HG02885 (cell line): ENCODE data around the gene MTCL1.
"Not testable (repeated sequence)": the region's sequence is repeated elsewhere in the genome, so short reads cannot be mapped to it uniquely, and the experiment has no call there.

Experiments used
- ATAC-seq: cut with Tn5 transposase; IDR thresholded peaks from one replicate; pipeline ENCODE4 v1.9.1; 2021; ENCODE audit warnings: mild to moderate bottlenecking; ENCODE audit not compliant: unreplicated experiment, poor library complexity

MTCL1 gene

DNA sequence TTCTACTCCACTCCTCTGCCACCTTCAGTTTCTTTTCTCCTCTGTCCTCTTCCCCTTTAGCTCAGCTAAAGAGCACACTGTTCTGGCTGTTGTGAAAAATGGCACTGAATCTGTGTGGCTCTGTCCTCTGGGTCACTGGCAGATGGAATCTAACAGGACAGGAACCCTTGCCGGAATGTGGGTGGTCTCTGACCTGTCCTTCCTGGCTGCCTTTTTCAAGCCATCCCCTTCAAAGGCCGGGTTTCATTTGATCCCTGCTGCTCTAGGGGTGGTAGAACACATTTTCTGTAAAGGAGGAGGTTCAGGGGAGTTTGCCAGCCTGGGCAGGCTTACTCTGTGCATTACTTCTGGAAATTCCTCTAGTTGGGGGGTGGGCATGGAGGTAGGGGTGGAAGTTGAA is 29.9 kb downstream of the MTCL1 start:
- ATAC-seq, result no peak

DNA sequence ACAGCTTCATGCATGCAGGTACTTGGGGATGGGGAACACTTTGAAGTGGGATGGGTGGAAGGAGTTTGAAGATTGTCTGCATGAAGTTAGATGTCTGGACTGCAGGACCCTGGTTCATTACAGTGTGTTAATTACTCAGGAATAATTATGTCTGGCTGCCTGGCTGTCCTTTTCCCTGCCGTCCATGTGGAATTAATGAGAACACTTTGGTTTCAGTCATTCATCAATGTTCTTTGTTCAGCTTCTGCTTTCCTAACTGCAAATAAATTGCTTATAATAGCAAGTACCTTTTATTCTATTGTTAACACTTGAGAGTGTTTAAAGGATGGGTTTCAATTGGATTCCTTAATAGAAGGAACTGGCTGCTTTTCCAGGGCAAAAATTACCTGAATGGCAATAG is 35.8 kb downstream of the MTCL1 start:
- no peak for ATAC-seq

DNA sequence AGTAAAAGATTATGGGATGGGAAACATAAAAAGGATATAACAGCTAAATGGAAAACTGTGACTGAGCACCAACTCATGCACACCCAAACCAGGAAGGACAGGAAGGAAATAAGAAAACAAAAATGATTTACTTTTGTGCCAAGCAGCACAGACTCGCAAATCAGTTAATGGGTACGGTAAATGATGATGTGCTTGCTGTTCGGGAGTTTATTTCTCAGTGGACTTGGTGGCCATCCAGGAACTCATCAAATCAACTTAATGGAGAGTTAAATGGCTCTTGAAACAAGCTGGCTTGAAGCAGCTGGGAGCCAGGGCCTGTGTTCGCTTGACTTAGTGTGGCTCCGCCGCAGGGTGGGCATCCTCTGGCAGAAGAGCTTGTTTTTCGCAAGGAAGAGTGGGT is 36.2 kb downstream of the MTCL1 start:
- no peak for ATAC-seq

DNA sequence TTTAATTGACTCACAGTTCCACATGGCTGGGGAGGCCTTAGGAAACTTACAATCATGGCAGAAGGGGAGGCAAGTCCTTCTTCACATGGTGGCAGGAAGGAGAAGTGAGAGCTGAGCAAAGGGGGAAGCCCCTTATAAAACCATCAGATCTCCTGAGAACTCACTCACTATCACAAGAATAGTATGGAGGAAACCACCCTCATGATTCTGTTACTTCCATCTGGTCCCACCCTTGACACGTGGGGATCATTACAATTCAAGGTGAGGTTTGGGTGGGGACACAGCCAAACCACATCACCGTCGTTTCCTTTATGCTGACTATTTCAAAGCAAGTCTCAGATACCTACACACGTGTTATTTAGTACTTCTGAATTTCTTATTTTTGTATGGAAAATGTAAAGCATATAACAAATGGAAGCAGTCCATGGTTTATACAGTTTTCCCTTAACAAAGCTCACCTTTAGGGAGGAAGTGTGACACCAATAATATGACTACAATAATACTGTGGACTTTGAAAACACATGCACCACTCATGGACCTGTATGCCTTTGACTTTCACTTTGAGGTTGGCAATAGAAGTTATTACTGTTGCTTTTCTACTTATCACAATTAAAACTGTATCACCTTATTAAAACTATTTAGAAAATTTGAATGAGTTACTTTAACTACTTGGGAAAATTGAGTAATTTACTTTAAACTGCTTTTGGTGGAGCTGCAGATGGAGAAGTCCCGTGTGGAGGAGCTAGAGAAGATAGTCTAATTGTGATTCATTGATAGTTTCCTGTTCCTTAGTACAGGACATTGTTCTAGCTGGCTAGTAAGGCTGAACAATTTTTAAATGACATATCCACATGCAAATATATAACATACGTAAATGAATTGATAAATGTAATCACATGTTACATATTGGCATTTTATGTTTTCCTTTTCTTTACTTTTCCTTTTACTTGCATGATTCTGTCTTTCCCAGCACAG is 37.3 kb downstream of the MTCL1 start:
- no peak for ATAC-seq

DNA sequence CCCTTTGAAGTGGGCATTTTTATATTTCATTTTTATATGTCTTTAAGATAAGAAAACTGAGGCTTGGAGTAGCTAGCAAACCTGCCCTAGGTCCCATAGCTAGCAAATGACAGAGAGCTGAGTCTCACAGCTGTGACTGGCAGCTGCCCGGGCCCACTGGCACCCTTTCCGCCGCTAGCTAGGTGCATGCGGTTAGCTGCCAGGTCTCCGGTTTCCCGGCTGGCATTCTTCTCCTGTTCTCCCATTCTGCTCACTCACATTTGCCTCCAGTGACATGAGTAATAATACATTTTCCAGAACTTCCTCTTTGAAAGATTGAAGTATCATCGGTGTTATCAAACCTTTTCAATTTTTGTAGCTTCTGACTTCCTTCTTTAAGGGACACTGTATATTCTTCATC is 38.7 kb downstream of the MTCL1 start:
- ATAC-seq, result no peak

DNA sequence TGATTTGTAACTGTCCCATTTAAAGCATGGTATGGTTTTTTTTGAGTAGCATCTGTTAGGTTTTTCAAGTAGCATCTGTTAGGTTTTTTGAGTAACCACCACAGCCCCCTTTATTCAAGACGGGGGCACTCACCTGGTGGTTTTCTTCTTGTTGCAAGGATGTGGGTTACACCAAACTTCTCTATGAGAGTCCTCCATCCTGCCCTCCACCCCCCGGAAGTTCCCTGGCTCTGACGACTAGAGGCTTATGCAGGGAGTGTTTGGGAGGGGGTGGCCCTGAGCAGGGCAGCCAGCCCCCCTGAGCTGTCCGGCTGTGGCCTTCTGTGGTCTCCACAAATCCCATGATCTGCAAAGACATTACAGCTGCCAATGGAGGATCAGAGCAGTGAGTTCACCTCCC is 39.3 kb downstream of the MTCL1 start:
- ATAC-seq, result no peak

DNA sequence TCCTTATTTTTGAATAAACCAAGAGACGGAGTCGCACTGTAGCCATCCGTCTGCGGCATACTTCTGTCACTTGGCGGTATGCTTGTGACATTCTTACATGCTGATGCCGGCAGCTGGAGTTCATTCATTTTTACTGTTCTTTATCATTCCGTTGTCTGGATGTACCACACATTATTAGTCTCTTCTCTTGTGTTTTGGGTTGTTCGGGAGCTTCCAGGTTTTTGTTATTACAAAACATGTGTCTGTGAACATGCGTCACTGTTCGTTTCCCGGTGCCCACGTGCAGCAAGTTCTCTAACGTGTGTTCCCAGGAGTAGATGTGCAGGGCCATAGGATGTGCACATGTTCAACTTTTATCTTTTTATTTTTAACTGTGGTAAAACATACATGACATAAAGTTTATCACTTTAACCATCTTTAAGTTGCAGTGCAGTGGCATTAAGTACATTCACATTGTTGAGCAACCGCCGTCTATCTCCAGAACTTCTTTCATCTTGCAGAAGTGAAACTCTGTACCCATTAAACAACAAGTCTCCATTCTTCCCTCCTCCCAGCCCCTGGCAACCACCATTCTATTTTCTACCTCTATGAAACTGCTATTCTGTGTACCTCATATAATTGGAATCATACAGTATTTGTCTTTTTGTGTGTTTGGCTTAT is 40.1 kb downstream of the MTCL1 start:
- no peak for ATAC-seq

DNA sequence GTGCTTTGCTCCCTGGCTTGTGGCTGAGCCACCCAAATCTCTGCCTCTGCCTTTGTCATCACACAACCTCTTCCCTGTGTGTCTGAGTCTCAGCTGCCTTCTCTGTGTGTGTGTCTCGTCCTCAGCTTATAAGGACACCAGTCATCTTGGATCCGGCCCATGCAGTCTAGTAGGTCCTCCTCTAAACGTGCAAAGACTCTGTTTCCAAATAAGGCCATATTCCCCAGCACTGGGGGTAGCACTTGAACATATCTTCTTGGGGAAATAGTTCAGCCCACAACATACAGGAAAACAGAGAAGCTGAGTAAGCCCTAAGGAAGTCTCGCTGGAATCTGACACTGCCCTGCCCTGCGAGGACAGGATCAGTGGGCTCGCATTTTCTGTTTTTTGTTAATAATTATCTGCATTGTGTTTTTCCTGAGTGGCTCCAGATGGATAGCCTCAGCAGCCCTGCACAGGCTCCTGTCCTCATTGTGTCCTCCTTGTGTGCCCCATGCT is 42.1 kb downstream of the MTCL1 start:
- no peak for ATAC-seq

DNA sequence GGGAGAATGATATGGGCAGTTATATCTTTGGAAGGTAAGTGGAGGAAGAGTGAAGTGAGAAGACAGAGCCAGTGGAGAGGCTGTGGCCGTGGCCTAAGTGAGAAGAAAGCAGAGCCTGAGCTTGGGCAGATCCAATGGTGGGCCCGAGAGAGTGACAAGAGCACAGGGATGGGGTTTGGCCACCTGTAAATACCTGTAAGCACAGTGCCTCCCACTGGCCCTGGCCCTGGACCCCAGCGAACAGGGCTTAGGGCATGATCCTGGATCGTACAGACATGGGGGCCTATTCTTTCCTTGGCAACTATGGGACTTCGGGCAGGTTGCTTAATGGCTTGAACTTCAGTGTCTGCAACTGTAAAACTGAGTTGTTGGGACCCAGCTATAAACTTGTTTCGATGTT is 44.1 kb downstream of the MTCL1 start:
- ATAC-seq, result no peak

DNA sequence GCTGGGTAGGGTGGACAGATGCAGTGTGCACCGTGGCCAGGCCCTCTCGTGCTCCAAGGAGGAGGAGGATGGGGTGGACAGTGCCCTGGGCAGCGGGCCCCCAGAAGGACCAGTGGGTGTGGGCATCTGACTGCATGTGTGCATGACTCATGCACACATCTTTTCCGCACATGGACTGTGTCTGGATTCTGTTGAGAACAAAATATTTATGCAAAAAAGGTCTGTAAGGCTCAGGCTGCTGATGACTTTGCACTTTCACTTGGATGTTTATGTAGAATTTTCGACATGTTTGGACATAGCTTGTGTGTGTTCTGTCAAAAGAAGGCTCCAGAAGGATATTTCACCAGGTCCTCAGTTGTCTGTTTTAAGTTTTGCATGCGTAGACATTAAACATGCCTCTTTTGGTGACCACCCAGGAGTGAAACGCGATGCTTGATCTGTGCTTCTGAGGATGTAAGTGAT is 45.6 kb downstream of the MTCL1 start:
- ATAC-seq, result no peak

DNA sequence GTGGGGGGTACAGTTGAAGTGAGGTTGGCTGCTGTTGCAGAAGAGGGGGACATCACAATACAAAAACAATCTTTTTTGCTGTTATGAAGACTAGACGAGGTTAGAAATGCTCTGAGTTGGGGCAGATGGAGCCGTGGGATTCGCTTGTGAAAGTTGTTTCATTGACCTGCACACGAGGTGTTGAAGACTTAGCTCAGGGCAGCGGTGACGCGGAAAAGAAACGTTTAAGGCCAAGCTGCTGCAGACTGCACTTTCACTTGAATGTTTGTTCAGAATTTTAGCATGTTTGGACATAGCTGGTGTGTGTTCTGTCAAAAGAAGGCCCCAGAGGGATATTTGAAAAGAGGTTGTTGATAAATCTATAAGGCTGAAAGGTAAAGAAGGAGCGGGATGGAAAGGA is 46.3 kb downstream of the MTCL1 start:
- no peak for ATAC-seq

DNA sequence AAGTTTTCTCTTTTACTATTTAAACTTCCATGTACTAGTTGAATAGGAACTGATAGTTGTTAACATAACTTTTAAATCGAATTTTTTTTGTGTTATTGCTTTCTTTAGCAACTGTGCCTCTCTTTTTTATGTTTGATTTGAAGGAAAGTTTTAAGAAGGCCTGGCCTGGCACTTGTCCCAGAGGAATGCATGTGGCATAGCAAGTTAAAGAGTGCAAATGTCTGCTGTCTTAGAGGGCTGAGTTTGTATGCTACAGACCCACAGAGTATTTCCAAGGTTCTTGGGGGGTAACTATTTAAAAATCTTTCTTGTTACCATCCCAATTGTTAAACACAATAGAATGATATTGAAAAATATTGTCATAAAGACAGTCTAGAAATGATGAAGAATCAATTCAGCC is 47.0 kb downstream of the MTCL1 start:
- ATAC-seq, result no peak

DNA sequence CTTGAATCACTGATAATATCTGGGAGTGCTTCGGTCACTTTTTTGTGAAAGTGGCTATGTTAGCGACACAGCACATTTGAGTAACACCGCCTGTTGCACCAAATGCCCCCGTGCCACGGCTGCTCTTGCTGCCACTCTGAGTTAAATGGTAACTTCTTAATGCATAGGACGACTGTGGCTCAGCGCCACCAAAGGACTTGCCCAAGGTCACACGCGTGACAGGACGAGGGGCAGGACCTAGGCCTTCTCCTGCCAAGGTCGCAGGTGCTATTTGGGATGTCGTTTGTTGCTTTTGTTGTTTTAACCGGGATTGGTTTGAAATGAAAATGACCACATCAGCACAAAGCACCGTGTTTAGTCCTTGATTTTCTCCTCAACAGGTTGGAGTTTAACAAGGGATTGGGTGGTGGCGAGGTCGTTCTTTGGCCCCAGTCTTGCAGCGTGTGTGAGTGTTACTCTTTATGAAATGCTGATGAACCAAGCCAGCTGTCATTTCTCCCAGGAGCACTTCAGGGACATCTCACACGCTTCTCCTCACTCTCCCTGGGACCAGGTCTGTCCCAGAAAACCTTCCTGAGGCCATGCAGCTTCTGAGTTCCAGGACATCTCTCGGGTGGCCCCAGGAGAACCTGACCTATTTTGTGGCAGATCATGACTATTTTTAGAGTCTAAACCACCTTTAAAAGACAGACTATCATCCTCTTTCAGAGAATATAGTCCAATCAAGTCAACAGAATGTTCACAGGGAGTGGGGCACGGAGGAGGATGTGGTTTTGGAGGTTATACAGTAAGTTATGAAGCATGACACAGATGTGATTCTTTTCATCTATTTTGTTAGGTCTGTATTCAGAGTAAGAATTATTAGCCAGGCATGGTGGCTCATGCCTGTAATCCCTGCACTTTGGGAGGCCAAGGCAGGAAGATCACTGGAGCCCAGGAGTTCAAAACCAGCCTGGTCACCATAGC is 49.9 kb downstream of the MTCL1 start:
- ATAC-seq, result peak; percentile 49

DNA sequence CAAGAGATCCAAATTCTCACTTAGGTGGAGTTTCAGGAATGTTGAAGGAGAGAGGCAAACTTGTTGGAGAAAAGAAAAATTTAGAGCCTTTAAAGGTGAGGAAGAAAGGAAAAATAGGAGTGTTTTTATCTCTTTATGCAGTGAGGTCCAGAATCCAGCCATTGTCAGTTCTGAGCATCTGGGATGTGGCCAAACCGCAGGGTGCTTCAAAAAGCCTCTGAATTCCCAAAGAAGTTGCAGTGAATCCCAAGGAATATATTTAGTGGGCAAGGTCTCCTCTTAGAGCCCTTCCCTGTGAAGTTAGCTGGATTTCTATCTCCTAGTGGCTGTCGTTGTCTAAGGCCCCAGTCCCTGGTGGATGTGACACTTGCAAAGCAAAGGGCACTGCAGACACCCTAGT is 51.2 kb downstream of the MTCL1 start:
- ATAC-seq, result no peak

DNA sequence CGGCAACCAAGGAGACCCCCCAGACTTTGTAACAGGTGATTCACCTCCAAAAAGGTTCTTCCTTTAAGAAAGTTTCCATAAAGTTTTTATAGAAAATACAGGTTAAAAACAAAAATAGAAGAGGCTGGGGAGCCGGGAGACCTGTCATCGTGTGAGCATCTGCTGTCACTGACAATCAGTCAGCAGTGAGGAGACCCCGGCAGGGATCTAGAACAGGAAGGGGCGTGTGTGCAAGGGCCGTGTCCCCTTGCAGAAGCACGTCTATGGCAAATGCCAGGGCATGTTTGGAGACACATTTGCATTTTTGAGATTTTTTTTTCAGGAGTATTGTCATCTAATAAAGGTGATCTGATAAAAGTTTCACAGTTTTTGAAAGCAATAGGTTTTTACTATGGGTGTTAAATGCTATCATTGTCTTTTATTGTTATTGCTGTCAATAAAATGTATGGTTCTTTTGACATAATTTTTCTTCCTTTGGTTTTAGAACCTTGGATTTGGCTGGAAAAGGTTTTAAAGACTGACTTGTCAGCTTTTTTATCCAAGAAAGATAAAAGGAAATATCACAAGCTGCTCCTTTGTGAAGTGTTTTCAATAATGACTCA is 52.1 kb downstream of the MTCL1 start:
- no peak for ATAC-seq

DNA sequence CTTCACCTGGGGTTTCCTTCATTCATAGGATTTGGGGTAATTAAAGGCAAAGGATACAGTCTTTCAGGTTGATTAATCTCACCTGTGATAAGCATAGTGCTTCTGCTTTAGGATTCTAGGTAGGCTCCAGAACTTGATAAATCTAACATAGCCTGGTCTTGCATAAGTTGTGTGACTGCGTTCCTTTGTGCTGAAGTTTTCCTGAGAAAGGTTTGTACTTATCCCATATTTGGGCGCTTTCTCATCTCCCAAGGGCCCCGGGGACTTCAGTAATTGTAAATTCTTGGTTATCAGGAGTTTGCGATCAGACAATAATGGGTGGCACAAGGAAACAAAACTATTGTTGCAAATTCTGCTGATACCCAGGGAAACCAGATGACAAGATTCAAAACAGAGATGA is 53.1 kb downstream of the MTCL1 start:
- ATAC-seq, result no peak

DNA sequence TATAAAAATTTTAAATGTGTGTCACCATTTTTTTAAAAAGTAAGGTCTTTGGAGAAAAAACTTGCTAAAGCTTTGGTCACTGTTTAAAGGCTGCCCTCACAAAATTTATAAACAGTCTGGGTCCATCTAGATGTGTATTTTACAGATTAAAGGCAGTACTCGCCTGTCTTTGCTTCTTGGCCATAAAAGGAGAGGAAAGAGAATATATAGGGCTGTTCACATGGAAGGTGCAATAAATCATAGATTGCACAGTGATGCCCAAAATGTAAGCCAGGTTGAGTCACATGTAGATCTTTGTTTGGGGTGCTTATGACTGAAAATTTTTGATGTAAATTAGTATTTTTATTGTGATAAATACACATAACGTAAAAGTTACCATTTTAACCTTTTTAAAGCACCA is 55.6 kb downstream of the MTCL1 start:
- ATAC-seq, result no peak

DNA sequence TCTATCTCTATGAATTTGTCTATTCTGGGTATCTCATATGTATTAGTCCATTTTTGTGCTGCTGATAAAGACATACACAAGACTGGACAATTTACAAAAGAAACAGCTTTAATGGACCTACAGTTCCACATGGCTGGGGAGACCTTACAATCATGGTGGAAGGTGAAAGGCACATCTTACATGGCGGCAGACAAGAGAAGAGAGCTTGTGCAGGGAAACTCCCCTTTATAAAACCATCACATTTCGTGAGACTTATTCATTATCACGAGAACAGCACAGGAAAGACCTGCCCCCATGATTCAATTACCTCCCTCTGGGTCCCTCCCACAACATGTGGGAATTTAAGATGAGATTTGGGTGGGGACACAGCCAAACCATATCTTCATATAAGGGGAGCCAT is 56.2 kb downstream of the MTCL1 start:
- not testable (repeated sequence) for ATAC-seq

DNA sequence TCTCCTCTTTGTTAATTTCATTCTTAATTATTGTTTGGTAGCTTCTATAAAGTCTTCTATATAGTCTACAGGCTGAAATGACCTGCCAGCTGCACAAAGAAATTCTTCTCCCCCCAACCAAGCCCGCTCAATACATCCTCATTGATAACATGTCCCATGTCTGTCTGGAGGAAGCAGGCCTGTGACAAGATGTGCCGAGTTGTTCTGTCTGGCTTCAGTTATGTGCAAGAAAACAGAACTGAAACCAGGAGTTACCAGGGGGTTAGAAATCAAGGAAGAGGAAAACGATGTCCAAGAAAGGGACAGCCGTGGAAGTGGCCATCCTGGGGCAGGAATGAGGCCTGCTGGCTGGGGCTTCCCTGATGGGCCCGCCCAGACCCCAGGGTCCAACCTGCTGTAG is 57.6 kb downstream of the MTCL1 start:
- ATAC-seq, result no peak

DNA sequence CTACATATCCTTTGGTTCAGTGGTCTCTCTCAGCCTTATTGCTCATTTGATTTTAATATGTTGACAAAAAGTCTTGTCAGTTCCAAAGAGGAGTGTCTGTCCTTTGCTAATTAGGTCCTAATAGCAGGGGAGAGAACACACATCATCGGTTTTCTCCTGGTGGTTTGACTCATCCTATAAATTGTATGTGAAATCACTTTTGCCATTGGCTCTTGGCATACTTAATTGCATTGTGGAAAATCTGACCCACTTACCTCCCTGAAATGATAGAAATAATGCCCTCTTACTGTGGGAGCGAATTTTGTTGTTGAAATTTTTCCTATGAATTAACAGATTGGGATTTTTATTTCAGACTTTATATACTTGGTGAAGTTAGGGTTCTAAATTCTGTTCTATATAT is 58.3 kb downstream of the MTCL1 start:
- no peak for ATAC-seq
